NCI-H2196 (cell line): ENCODE measurements around the gene SLC16A12.
"Not testable (repeated sequence)": the region's sequence is repeated elsewhere in the genome, so short reads cannot be mapped to it uniquely, and the experiment has no call there.

Experiments used
- DNase-seq: peaks from one replicate; lab custom pipeline; 2025; ENCODE audit not compliant: unreplicated experiment; lab: John Stamatoyannopoulos, UW

SLC16A12 gene

DNA sequence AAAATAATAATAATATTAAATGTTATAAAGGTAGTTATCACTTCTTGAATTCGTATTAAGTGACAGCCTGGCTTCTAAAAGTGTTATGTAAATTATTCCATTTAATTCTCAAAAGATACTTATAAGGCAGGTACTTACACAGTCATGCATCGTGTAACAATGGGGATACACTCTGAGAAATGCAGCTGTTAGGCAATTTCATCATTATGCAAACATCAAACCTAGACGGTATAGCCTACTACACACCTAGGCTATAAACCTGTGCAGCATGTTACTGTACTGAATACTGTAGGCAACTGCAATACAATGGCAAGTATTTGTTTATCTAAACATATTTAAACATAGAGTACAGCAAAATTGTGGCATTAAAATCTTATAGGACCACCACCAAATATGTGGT is 141.5 kb downstream of the SLC16A12 start:
- no peak for DNase-seq

DNA sequence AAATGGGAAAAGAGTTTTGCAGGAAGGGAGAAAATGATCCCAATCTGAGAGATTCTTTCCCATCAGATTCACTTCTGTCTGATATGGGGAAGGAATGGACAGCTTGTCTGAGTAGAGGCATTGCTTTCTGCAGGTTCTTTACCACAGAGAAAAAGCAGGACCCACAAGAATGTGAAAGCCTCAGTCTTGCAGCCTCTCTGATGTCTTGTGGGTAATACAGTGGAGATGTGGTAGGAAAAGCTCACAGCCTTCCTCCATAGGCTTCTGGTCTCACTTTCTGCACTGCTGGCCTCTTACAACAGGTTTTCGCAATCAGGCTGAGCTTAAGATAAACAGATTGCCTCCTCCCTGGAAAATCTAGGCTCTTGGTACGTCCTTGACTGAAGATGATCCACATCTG is 142.4 kb downstream of the SLC16A12 start:
- DNase-seq: no peak

DNA sequence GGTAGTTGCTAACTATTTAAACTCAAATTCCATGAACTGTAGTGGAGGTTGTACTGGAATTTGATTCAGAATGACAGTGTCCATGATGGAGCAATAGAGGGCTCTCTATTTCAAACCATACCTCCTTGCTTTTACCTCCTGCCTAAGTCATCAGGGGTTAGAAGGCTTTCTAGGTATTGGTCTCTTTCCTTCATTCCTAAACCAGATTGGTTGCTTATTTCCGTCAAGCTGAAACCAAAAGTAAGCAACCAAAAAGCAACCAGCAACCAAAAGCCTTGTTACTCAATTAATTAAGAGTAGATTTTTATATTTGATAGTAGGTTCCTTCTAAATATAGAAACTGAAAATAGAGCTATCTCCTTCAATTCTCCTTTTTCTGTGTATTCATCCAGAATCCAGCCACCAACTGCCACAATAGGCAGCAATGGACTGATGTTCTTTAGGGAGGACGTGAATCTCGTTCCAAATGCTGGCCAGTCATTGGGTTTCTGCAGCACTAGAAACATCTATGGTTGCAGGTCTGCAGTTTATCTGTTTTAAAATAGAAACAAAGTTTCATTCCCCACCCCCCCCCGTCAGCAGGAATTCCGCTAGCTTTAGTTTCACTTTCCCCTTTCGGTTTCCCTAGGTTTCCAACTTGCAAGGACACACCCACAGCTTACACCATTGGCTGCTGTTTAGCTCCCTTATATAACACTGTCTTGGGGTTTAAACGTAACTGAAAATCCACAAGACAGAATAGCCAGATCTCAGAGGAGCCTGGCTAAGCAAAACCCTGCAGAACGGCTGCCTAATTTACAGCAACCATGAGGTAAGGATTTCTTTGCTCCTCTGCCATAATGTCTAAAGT is 143.3 kb downstream of the SLC16A12 start, which contains the start of gene IFIT1:
Gene IFIT1 (plus strand): TSS at position 717 of the 850 bp plus-strand sequence. CDS start 90 bp downstream, at position 807.
- no peak for DNase-seq

DNA sequence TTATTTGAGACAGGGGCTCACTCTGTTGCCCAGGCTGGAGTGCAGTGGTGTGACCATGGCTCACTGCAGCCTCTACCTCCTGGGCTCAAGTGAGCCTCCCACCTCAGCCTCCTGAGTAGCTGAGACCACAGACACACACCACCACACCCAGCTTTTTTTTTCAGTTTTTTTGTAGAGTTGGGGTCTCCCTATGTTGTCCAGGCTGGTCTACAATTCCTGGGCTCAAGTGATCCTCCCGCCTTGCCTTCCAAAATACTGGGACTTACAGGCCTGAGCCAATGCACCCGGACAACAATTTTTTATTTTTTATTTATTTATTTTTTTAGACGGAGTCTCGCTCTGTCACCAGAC is 144.2 kb downstream of the SLC16A12 start:
- not testable (repeated sequence) for DNase-seq

DNA sequence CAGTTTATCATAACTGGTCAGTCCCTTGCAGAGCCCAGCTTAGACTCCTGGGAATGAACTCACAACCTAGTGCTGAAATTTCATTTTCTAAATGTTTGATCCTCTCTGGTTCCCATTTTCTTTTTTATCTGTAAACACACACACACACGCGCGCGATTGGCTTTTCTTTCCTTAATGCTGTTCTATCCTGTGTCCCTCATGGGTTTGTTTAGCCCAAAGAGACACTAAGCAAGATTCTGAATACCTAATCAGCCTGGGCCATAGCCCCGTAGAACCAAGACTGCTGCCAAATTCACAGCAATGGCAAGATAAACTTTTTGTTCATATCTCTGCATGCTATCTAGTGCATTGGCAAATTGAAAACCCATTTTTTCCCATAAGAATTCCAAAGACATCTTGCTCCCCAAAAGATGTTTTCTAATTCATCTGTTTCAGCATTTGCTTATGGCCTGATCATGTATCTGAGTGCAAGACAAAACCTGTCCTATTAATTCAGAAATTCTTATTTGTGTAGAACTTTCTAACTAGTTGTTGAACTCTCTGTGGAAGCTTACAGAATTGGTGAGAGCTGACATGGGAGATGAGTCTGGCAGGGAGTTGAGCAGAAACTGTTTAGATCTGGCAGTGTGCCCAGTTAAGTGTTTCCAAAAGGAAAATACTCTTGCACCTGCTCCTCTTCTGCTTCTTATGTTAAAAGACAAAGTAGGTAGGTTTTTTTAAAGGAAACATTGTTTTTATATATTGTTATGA is 144.7 kb downstream of the SLC16A12 start:
- no peak for DNase-seq

DNA sequence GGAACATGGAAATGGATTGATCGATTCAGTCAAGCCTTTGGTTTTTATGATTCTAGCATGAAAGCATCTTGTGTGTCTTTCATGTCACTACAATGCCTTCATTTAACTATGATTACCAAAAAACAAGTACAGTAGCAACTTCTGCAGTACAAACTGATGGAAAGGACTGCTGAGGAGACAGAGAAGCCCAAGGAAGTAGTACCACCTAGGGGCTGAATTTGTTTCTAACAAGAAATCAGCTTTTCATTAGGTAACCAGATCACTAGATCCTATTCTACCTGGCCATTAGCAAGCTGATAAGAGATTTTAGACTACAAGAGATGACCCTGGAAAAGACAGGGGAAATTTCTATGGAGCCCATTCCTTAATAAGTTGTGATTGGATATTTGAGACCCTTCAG is 146.1 kb downstream of the SLC16A12 start:
- DNase-seq: peak; percentile 5

DNA sequence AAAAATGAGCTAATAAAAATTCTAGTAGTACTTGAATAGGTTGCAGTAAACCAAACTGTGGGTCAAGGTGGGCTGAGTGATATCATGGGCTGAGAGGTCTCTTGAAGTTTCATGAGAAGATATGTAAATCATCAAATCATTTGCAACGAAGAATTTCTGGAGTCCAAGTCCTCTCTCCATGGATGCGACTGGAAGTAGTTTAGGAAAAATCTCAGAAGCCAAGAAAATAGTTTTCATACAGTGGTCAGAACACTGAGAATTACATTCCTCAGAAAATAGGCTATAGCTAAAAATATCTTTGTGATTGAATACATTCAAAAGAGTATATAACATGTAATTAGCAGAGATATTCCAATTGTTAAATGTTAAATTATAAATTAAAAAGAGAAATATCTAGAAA is 146.6 kb downstream of the SLC16A12 start:
- DNase-seq: no peak

DNA sequence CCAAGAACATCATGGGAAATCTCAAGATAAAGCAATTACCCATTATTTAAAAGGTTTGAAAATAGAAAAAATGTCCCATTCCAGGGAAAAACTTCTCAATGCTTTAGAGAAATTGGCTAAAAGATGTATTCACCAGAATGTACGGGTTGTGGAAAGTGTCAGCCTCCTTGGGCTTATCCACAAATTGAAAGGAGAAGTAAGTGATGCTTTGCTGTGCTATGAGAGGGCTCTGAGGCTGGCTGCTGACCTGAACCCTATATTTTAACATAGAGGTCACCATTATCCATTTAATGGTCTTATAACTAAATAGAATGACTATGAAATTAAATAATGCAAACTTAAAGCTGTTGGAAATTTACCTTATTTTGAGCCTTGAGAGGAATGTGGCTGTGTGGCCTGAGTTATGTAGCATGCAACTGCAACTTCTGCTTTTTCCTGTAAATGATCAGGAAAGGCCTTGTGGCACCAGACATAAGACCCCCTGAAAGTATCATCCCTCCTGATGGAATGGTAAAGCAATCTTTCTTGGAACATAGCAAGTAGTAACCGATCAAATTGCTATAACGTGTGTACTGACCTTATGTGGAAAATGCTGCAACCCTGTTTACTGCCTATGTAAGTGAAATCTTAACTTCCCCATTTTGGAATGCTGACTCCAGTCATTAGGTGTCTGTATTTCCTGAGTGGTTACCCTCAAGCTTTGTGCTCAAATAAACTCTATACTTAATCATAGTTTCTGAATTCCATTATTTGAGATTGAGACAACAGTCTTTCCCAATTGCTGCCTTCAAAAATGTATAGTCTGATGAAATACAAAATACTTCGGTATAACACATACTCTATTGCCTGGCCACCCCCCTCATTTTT is 150.7 kb downstream of the SLC16A12 start:
- no peak for DNase-seq

DNA sequence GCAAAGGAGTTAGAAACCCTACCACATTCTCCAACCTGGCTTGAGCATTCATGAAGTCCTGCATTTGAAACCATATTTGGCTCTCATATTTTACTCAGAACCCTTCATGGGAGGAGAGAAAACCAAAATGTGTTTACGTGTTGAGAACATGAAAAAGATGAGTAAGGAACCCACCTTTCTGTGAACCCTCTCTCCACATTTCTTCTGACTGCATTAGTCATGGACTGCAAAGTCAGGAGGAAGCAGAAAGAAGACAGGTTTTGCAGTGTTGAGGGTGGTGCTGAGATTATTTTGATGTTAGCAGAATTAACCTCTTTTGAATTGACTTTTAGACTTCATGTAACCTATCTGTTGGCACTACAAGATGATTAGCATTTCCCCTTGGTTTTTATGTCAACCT is 152.6 kb downstream of the SLC16A12 start:
- no peak for DNase-seq
